ENCODE measurements around the gene DGUOK. TPM values are rescaled to one million over a fixed set of nuclear protein-coding genes. Genes with fewer than 3 reads are reported as not detected.

Gene DGUOK
- total and polyA plus RNA-seq, 2 experiments from 2014 or later, result 50.9 to 116 TPM

DNA sequence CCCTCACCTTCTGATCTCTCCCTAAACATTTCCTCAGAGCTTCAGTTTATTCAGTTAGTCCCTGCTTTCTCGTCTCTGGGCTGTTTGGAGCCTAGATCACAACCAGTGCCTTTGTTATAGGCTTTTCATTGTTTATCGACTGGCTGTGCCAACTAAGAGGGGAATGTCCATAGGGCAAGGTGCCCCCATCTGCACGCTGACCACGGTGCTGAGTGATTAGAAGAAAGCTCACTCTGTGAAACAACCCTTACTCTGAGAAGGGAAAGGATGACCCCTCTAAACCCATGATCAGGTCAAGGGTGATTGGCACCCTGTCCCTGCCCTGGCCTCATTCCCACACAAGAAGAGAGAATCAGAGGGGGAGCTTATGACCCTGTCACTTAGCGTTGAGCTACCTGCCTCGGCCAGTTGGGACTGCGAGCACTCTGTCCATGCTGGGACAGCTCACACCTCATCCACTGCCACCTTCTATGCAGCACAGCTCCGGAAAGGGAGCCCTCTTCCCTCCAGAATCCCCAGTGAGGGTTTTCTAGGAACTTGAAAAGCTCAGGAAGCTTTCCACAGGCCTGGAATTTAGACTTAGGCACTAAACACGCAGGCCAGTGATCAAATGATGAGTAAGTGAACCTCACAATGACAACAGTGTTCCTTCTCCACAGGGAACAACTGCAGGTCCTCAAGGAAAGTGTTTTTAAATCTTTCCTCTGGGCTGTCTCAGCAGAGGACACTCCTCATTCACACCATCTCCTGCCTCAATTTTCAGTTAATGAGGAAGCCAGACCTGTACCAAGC lies 36.2 kb upstream of the DGUOK start:
- no peaks in the 10 kb centered on the region for H3K9me3 ChIP-seq (ENCODE audit: low read depth)
- no peaks in the 10 kb centered on the region for H3K9me2 ChIP-seq (ENCODE audit: insufficient read depth)
- no peaks in the 10 kb centered on the region for H4K20me1 ChIP-seq (ENCODE audit: insufficient read depth)
- peaks cover 2% of the 10 kb centered on the region; the same call in 1 of the 2 replicates for H3F3A ChIP-seq (ENCODE audit: insufficient read depth)
- no peak overlapping the region for H3K4me2 ChIP-seq (ENCODE audit: unreplicated experiment)
- no peak overlapping the region for H3K27ac ChIP-seq
- no peak overlapping the region for H3K9ac ChIP-seq
- 74 to 77% methylated on average over 9 of the region's 9 CpGs for WGBS, 2 experiments (ENCODE audit: low coverage in 1 of 2, low lambda C conversion rate in 2 of 2, missing lambda C conversion rate in 2 of 2)
- no peak for TF ChIP-seq EZH2phosphoT487 (IDR thresholded peaks at IDR 0.05; ENCODE audit: insufficient read depth, low read depth)
- no peak for TF ChIP-seq EZH2 (IDR thresholded peaks at IDR 0.05; ENCODE audit: insufficient read depth, poor library complexity, severe bottlenecking)
- no peaks in the 10 kb centered on the region for H3K36me3 ChIP-seq (ENCODE audit: low read depth)
- in situ Hi-C loops (cut with MboI), result no loop called here
- no peaks in the 10 kb centered on the region for H3K79me2 ChIP-seq (ENCODE audit: insufficient read depth)
- H3K4me3 ChIP-seq, result no peak overlapping the region
- peak; percentile 41 for DNase-seq
- no peak overlapping the region for H2AFZ ChIP-seq
- peaks cover 87% of the 10 kb centered on the region for H3K27me3 ChIP-seq (replicated peaks; ENCODE audit: insufficient read depth)
- no peaks in the 10 kb centered on the region for H3K4me1 ChIP-seq (ENCODE audit: insufficient read depth)

DNA sequence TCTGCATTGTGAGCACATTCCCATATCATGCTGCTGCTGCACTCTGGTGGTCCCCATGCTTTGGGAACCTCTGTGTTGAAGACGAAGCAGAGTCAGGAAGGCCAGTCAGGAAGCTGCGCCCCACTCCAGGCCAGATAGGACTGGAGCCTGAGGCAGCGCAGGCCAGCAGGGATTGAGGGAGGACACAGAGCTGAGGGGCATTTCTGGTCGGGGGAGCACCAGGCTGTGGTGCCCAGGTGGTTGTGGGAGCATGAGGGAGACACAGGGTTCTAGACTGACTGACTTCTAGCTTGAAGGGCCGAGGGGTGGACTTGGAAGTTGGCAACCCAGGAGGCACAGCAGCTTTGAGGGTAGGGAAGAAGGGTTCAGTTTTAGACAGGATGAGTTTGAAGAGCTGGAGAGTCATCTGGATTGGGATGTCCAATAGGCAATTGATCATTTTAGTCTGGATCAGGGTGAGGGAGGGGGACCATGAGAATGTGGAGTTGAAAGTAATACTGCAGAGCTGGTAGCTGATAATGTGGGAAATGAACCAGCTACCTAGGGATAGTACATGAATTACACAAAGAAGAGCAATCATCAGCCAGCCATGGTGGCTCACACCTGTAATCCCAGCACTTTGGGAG lies 35.3 kb upstream of the DGUOK start:
- no peak overlapping the region for H3K4me3 ChIP-seq
- no peaks in the 10 kb centered on the region for H3K9me3 ChIP-seq (ENCODE audit: low read depth)
- no peak overlapping the region for H3K27ac ChIP-seq
- no peak for DNase-seq
- no peak overlapping the region for H2AFZ ChIP-seq
- H3K4me1 ChIP-seq (ENCODE audit: insufficient read depth), result peaks cover 5% of the 10 kb centered on the region
- H3K79me2 ChIP-seq (ENCODE audit: insufficient read depth), result no peaks in the 10 kb centered on the region
- H3K9me2 ChIP-seq (ENCODE audit: insufficient read depth), result no peaks in the 10 kb centered on the region
- H3K36me3 ChIP-seq (ENCODE audit: low read depth), result no peaks in the 10 kb centered on the region
- TF ChIP-seq EZH2 (IDR thresholded peaks at IDR 0.05; ENCODE audit: insufficient read depth, poor library complexity, severe bottlenecking) (no peak), EZH2phosphoT487 (IDR thresholded peaks at IDR 0.05; ENCODE audit: insufficient read depth, low read depth) (no peak)
- in situ Hi-C loops (cut with MboI), result no loop called here
- no peak overlapping the region for H3K4me2 ChIP-seq (ENCODE audit: unreplicated experiment)
- no peak overlapping the region for H3K9ac ChIP-seq
- 0 out of 2 replicates have a peak, but pooled peaks cover 6% of the 10 kb centered on the region for H4K20me1 ChIP-seq (ENCODE audit: insufficient read depth)
- H3K27me3 ChIP-seq (replicated peaks; ENCODE audit: insufficient read depth), result peaks cover 82% of the 10 kb centered on the region
- WGBS, 2 experiments (ENCODE audit: low coverage in 1 of 2, low lambda C conversion rate in 2 of 2, missing lambda C conversion rate in 2 of 2), result 68 to 75% methylated on average over 5 of the region's 5 CpGs
- peaks cover 11% of the 10 kb centered on the region for H3F3A ChIP-seq (ENCODE audit: insufficient read depth)

GRCh38 chr2:73892631-73893329 lies 33.9 kb upstream of the DGUOK start, which contains the start of gene ACTG2:
ACTG2 (plus strand) TSS chr2:73893008; CDS start chr2:73901312, 8,304 bp downstream.
- Histone ChIP-seq H3K4me1 (ENCODE audit: insufficient read depth) (peaks cover 13% of the 10 kb centered on the region), H3K79me2 (ENCODE audit: insufficient read depth) (no peaks in the 10 kb centered on the region), H3K9me3 (ENCODE audit: low read depth) (no peaks in the 10 kb centered on the region), H3K9me2 (ENCODE audit: insufficient read depth) (no peaks in the 10 kb centered on the region), H3K9ac (no peak within 1 kb of the TSS), H3K4me2 (ENCODE audit: unreplicated experiment) (no peak within 1 kb of the TSS), H2AFZ (no peak within 1 kb of the TSS), H3K27me3 (replicated peaks; ENCODE audit: insufficient read depth) (peaks cover 76% of the 10 kb centered on the region), H4K20me1 (ENCODE audit: insufficient read depth) (0 out of 2 replicates have a peak, but pooled peaks cover 6% of the 10 kb centered on the region), H3K36me3 (ENCODE audit: low read depth) (no peaks in the 10 kb centered on the region), H3K27ac (no peak within 1 kb of the TSS), H3F3A (ENCODE audit: insufficient read depth) (peaks cover 12% of the 10 kb centered on the region), H3K4me3 (no peak within 1 kb of the TSS)
- WGBS, 2 experiments (ENCODE audit: low coverage in 1 of 2, low lambda C conversion rate in 2 of 2, missing lambda C conversion rate in 2 of 2), result 84 to 86% methylated on average over 15 of the region's 15 CpGs
- TF ChIP-seq EZH2phosphoT487 (IDR thresholded peaks at IDR 0.05; ENCODE audit: insufficient read depth, low read depth), result no peak
- no peak for TF ChIP-seq EZH2 (IDR thresholded peaks at IDR 0.05; ENCODE audit: insufficient read depth, poor library complexity, severe bottlenecking)
- DNase-seq, result no peak
- in situ Hi-C loops (cut with MboI), result no loop called here

GRCh38 chr2:73893764-73894474 lies 32.8 kb upstream of the DGUOK start:
- H2AFZ ChIP-seq, result no peak overlapping the region
- peaks cover 77% of the 10 kb centered on the region for H3K27me3 ChIP-seq (replicated peaks; ENCODE audit: insufficient read depth)
- no peaks in the 10 kb centered on the region for H3K36me3 ChIP-seq (ENCODE audit: low read depth)
- no peaks in the 10 kb centered on the region for H3K9me2 ChIP-seq (ENCODE audit: insufficient read depth)
- 0 out of 2 replicates have a peak, but pooled peaks cover 6% of the 10 kb centered on the region for H4K20me1 ChIP-seq (ENCODE audit: insufficient read depth)
- H3K79me2 ChIP-seq (ENCODE audit: insufficient read depth), result no peaks in the 10 kb centered on the region
- H3K4me3 ChIP-seq, result no peak overlapping the region
- peaks cover 13% of the 10 kb centered on the region for H3K4me1 ChIP-seq (ENCODE audit: insufficient read depth)
- TF ChIP-seq EZH2 (IDR thresholded peaks at IDR 0.05; ENCODE audit: insufficient read depth, poor library complexity, severe bottlenecking), result no peak
- TF ChIP-seq EZH2phosphoT487 (IDR thresholded peaks at IDR 0.05; ENCODE audit: insufficient read depth, low read depth), result no peak
- in situ Hi-C loops (cut with MboI), result no loop called here
- no peak overlapping the region for H3K27ac ChIP-seq
- H3K9me3 ChIP-seq (ENCODE audit: low read depth), result no peaks in the 10 kb centered on the region
- peaks cover 12% of the 10 kb centered on the region for H3F3A ChIP-seq (ENCODE audit: insufficient read depth)
- 86 to 89% methylated on average over 9 of the region's 9 CpGs for WGBS, 2 experiments (ENCODE audit: low coverage in 1 of 2, low lambda C conversion rate in 2 of 2, missing lambda C conversion rate in 2 of 2)
- no peak for DNase-seq
- H3K9ac ChIP-seq, result no peak overlapping the region
- H3K4me2 ChIP-seq (ENCODE audit: unreplicated experiment), result no peak overlapping the region
